GM21619 (cell line): Measurements from ENCODE around the gene TNNC2.

ENCODE experiments used
- ATAC-seq: cut with Tn5 transposase; IDR thresholded peaks from one replicate; pipeline ENCODE4 v1.9.1; 2021; ENCODE audit not compliant: unreplicated experiment

The TNNC2 gene

DNA sequence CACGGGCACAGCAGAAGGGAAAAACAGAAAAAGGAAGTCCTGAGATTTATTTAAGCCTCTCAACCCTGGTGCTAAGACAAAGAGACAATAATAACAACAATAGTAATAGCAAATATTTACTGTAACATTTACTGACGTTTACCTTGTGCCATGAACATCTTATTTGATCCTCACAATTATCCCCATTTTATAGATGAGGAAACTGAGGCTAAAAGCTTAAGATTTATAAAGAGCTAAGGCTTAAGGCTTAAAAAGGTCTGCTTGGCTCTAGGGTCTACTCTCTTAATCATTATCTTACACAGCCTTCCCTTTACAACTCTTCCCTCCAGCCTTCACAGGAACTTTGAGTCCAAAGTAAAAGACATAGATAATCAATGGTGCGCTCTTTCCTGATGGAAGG is 38.8 kb downstream of the TNNC2 start:
- ATAC-seq = no peak

DNA sequence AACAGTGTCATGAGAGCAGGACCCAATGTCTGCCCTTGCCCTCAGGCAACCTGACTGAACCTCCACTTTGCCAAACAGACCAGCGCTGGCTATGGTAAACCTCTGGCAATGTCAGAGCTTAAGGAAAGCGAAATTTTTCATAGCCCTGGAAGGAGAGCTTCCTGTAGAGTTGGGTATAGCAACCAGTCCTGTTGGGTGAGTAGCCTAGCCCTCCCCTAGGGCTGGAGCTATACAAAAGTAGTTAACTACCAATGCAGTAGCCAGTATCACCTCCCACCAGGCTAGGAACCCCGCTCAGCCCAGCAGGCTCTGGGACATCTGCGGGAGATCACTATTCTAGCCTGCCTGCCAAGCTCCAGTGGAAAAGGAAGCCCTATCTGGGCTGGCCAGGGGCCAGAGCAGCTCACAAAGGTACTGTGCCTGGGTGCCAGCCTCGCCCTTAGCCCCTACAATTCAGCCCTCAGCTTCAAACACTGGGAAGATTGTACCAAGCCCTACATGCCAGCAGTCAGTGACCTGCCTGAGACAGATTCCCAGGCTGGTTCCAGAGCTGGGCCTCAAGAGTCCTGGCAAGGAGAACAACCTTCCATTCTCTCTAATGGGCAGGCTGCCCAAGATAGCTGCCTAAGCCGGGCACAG is 43.3 kb downstream of the TNNC2 start:
- no peak for ATAC-seq

DNA sequence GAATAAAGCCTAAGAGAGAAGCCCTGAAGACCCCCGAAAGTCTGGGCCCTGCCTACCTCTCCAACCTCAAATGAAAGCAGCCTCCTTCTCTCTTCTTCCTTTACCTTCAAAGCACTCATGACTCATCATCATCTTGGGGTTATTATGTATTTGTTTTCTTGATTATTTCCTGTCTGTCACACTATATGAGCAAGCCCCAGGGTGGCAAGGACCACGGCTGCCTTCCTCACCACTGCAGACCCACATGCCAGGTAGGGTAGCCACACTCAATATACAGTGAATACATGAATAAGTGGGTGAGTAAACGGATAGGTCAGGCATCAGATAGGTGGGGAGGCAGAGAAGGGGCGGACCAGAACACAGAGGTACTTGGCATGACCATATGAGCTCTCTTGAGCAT is 44.2 kb downstream of the TNNC2 start:
- ATAC-seq = no peak

DNA sequence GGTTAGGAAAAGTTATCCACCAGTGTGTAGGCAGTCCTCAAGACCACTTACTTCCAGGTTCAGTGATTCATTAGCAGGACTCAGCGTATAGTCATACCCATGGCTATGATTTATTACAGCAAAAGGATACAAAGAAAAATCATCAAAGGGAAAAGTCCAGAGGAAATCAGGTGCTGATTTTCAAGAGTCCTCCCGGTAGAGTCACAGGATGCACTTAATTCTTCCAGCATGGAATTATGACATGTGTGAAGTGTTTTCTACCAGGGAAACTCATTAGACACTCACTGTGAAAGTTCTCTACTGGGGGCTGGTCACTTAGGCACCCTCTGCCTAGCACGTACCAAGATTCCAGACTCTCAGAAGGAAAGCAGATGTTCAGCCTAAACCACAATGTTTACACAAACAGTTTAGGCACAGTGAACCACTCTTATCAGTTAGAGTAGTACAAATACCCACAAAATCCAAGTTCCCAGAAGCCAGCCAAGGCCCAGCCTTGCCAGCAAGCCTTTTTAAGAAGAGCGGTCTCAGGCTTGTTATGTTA is 45.7 kb downstream of the TNNC2 start:
- ATAC-seq = no peak

DNA sequence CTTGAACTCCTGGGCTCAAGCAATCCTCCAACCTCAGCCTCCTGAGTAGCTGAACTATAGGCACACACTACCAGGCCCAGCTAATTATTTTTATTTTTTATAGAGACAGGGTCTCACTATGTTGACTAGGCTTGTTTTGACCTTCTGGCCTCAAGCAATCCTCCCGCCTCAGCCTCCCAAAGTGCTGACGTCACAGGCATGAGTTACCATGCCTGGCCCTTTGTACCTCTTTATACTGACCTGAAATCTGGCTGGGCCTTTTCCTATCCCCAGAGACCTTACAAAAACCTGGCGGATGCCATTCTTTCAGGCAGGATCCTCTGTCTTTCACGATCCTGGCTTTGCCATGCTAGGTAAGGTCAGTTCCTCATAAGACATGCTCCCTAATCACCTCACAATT is 47.0 kb downstream of the TNNC2 start:
- no peak for ATAC-seq

DNA sequence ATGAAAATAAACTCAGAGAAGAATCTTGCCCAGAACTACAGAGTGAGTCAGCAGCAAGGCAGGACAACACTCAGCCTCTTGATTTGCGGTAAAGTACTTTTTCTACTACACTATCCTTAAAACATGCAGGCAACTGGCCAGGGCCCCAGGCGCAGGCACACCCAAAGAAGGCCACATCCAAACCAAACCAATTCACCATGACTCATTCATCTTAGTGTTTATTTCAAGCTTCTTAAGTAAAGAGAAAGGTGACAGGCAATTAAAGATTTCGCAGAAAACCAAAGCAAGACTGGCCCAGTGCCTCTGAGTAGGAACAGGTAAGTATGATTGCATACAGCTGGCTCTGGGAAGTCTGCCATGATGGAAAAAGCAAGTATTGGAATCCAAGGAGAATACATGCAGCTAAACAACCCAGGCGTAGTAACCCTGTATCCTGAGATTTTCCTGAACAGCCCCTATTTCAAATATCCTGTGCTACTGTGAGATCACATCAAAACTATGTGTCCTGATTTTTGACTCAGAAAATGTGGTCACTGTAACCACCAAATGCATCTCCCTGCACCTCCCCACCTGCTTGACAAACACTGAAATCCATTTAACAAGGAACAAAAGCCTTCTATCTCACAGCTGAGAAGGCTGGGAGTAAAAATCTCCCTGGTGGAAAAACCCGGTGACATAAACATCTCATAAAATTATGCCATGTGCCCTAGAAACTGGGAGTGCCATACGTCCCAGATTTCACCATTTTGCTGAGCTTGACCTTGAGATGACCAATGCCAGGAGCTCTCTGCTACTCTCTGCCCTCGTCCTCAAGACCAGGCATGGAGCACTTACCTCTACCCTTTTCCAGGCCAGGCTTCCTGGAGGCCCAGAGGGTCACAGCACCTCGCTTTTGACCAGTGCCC is 47.8 kb downstream of the TNNC2 start:
- no peak for ATAC-seq

DNA sequence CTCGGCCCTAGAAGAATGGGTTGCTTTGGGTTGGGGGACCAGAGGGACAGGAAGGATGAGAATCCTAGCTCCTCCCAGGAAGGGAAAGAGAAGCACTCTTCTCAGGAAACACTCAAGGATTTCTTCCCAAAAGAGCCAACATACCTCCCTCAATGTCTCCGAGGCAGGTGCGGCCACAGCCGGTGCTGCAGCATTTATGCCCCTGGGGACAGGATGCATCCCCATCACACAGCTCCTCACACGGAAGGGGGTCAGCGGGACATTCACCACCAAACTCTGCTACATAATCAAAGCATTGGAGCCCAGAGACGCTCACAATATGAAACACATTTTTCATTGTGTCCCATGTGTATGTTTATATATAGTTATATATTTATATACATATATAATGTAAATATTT is 50.2 kb downstream of the TNNC2 start:
- no peak for ATAC-seq

DNA sequence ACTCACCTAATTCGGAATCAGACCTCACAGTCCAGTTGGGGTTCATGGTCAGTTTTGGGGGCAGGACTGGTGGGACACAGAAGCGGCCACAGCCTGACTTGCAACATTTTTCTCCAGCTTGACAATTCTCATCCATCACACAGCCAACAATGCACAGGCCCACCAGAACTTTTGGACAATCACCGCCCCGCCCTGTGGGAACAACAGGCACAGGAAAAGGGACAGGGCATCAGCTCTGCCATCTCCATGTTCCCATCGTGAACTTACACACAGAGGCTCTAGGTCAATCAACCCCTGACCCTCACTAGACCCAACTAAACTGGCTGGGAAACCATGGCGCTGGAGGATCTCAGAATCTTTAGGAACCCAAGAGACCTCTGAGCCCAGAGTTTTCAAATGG is 51.7 kb downstream of the TNNC2 start:
- ATAC-seq = no peak

DNA sequence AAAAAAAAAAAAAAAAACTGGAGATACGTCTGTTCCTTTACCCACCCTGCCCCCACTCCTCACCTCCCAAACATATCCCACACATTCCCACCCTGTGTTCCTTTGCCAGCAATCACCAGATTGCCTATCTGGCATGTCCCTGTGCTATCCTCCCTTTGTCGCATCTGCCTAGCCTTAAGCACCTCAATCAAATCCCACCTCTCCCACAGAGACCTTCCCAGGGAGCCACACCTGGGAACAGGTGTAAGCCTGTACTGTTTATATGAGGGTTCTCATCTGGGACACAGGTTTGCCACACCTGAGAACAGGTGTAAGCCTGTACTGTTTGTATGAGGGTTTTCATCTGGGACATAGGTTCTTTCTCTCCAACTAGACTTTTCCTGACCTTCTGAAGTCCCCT is 52.2 kb downstream of the TNNC2 start:
- no peak for ATAC-seq
